Nephron (organoid): Measurements from ENCODE around the gene CELF4.

Experiments used
- H3K27ac Mint-ChIP-seq, 3 experiments: 2 replicates each; pipeline ENCODE4 v1.8.0; 2020; ENCODE audit warnings: mixed read lengths in 3 of 3, mild to moderate bottlenecking in 2 of 3, moderate library complexity in 1 of 3
- H3K27me3 Mint-ChIP-seq: 2 replicates; pipeline ENCODE4 v1.8.0; 2021; ENCODE audit warnings: low read depth, mild to moderate bottlenecking, moderate library complexity, mixed read lengths
- H3K36me3 Mint-ChIP-seq: 2 replicates; pipeline ENCODE4 v1.8.0; 2020; ENCODE audit warnings: low read depth, mixed read lengths
- H3K4me1 Mint-ChIP-seq: 2 replicates; pipeline ENCODE4 v1.8.0; 2020; ENCODE audit warnings: mixed read lengths
- H3K4me3 Mint-ChIP-seq, 3 experiments: 2 replicates each; pipeline ENCODE4 v1.8.0; 2020; ENCODE audit warnings: mild to moderate bottlenecking in 3 of 3, mixed read lengths in 3 of 3, moderate library complexity in 2 of 3
- H3K9me3 Mint-ChIP-seq: 2 replicates; pipeline ENCODE4 v1.8.0; 2020; ENCODE audit warnings: mixed read lengths
- TF ChIP-seq, protein P1 (sequence below), 3 experiments: fragments of 200-600 bp; sonication (generic); IDR thresholded peaks; one replicate each; pipeline ENCODE4 v1.5.0; 2021; ENCODE audit warnings: antibody characterized with exemption in 3 of 3; ENCODE audit not compliant: unreplicated experiment in 3 of 3

The CELF4 gene

DNA sequence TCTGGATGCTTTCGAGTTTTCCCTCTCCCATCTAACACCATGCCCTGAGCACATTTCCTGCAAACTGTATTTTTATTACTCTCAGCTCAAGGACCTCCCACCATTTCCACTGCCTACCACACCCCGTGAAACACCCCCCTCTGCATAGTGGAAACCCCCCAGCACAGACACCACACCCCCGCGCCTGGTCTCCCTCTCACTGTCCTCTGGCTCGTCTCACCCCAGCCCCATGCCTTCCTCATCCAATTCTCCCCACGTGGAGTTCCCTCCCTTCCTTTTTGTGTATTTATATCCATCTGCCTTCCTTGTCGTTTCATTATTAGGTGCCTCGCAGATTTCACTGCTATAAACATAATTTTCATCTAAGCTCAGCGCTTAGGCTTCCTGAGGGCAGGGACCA is 307.5 kb downstream of the CELF4 start:
- H3K36me3 Mint-ChIP-seq: no peaks in the 10 kb centered on the region
- H3K27ac Mint-ChIP-seq: no peak overlapping the region
- peaks cover 40% of the 10 kb centered on the region for H3K27me3 Mint-ChIP-seq
- H3K4me1 Mint-ChIP-seq: peaks cover 10% of the 10 kb centered on the region
- TF ChIP-seq, protein P1, sequence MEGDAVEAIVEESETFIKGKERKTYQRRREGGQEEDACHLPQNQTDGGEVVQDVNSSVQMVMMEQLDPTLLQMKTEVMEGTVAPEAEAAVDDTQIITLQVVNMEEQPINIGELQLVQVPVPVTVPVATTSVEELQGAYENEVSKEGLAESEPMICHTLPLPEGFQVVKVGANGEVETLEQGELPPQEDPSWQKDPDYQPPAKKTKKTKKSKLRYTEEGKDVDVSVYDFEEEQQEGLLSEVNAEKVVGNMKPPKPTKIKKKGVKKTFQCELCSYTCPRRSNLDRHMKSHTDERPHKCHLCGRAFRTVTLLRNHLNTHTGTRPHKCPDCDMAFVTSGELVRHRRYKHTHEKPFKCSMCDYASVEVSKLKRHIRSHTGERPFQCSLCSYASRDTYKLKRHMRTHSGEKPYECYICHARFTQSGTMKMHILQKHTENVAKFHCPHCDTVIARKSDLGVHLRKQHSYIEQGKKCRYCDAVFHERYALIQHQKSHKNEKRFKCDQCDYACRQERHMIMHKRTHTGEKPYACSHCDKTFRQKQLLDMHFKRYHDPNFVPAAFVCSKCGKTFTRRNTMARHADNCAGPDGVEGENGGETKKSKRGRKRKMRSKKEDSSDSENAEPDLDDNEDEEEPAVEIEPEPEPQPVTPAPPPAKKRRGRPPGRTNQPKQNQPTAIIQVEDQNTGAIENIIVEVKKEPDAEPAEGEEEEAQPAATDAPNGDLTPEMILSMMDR (IDR thresholded peaks at IDR 0.05; ENCODE audit: unreplicated experiment in 3 of 3): no peak
- no peaks in the 10 kb centered on the region for H3K9me3 Mint-ChIP-seq
- H3K4me3 Mint-ChIP-seq: no peak overlapping the region

DNA sequence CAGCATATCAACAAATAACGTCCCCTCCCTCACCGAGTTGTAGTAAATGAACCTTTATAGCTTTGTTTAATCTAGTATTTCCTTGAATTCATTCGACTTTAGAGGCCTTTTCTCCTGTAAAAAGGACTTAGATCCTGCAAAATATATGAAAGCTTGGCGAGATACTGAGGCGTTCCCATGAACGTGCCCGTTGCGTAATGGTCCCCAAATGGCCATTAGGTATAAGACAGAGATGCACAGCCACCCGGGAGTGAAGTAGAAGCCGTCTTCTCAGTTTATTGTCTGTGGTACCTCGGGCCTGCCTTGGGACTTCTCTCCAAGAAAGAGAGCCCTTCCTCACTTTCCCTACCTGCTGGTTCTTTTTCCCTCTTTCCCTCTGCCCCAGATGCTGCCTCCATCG is 310.6 kb downstream of the CELF4 start:
- H3K4me3 Mint-ChIP-seq: peak overlapping the region; percentile 72 to 83 (median 74)
- no peaks in the 10 kb centered on the region for H3K36me3 Mint-ChIP-seq
- no peak overlapping the region for H3K27ac Mint-ChIP-seq
- peaks cover 10% of the 10 kb centered on the region for H3K4me1 Mint-ChIP-seq
- TF ChIP-seq, protein P1 (IDR thresholded peaks at IDR 0.05; ENCODE audit: unreplicated experiment in 3 of 3): no peak
- H3K9me3 Mint-ChIP-seq: no peaks in the 10 kb centered on the region
- peaks cover 56% of the 10 kb centered on the region for H3K27me3 Mint-ChIP-seq

DNA sequence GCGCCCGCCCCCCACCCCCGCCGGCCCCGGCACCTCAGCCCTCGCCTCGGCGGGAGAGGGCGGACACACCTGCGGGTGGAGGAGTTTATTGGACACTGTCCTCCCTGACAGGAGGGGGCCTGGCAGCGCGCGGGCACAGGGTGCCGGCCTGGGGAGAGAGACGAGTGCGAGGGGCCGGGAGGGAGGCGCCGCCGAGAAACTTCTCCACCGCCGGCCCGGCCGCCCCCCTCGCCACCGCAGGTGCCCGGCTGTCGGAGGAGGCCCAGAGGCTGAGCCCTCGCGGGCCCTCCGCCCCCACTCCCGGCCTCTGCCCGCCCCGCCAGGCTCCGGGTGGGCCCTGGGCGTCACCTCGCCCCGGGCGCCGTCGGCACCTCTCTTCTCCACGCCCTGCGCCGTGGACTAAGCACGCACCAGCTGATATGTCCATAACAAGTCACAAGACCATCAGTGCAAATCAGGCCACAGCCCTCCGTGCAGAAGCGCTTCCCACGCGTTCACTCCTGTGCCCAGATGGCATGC is 311.3 kb downstream of the CELF4 start:
- TF ChIP-seq, protein P1 (IDR thresholded peaks at IDR 0.05; ENCODE audit: unreplicated experiment in 3 of 3): no peak
- Mint-ChIP-seq H3K27me3 (peaks cover 52% of the 10 kb centered on the region), H3K9me3 (no peaks in the 10 kb centered on the region), H3K27ac (no peak overlapping the region), H3K36me3 (no peaks in the 10 kb centered on the region), H3K4me3 (peak overlapping the region; percentile 72 to 83 (median 74)), H3K4me1 (peaks cover 10% of the 10 kb centered on the region)

DNA sequence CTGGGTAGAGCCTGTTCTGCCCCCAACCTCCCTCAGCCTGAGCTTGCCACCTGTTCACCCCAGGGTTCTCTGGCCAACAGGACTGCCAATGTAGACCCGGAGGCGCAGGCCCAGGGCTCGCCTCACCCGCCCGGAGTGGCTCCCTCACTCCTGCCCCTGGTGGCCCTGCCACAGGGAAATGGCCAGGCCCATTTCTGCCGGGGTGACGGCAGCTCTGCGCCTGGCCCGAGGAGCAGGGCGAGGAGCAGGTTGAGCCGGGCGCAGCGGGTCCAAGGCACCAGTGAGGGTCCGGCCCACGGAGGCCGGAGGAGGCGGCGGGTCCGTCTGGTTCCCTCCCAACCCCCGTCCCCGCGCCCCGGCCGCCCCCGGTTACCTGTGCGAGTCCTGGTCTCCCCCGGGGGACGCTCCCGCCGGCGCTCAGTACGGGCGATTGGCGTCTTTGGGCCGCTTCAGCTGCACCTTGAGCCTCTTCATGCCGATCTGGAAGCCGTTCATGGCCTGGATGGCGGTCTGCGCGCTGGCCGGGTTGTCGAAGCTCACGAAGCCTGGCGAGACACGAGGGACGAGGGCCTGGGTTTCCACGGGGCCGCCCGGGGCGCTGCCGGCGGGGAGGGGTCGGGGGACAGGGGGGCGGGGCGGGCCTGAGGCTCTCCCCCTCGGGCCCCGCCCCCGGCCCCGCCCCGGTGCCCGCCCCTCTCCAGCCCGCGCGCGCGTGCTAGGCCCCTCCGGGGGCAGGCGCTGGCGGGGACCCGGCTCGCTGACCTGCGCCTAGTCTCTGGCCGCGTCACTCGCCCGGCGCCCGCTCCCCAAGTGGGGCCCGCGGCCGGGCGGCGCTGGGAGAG is 312.0 kb downstream of the CELF4 start:
- TF ChIP-seq, protein P1 (IDR thresholded peaks at IDR 0.05; ENCODE audit: unreplicated experiment in 3 of 3): no peak
- H3K27ac Mint-ChIP-seq: no peak overlapping the region
- H3K36me3 Mint-ChIP-seq: no peaks in the 10 kb centered on the region
- H3K4me1 Mint-ChIP-seq: peaks cover 10% of the 10 kb centered on the region
- H3K4me3 Mint-ChIP-seq: peak overlapping the region; percentile 73 to 78 (median 76)
- H3K27me3 Mint-ChIP-seq: peaks cover 51% of the 10 kb centered on the region
- no peaks in the 10 kb centered on the region for H3K9me3 Mint-ChIP-seq

DNA sequence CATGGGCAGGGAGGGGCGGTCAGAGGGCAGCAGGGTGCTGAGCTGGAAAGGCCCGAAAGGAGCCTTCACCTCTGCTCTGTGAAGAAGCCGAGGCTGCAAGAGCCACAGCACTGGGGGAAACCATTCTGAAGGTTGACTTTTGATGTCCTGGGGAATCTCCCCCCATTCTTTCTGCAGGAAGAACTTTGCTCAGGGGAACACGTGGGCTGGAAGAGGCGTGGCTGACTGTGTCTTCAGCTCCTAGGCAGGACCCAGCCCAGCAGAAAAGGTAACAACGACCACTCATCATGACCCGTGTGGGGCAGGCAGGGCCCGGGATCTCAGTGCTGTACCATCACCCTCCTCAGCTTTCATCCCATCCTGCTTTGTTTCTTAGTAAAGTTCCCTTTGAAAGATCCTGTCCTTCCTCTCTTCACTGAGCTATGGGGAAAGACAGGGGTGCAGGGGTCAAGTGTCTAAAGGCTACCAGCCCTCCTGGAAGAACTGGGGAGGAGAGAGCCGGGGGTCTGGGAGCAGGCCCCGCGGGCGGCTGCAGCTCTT is 312.7 kb downstream of the CELF4 start:
- H3K4me3 Mint-ChIP-seq: peak overlapping the region; percentile 73 to 81 (median 76)
- peaks cover 7% of the 10 kb centered on the region for H3K4me1 Mint-ChIP-seq
- TF ChIP-seq, protein P1 (IDR thresholded peaks at IDR 0.05; ENCODE audit: unreplicated experiment in 3 of 3): no peak
- no peaks in the 10 kb centered on the region for H3K36me3 Mint-ChIP-seq
- no peaks in the 10 kb centered on the region for H3K9me3 Mint-ChIP-seq
- peaks cover 44% of the 10 kb centered on the region for H3K27me3 Mint-ChIP-seq
- H3K27ac Mint-ChIP-seq: no peak overlapping the region
